Ammon's horn (tissue), 1 donor: Measurements from ENCODE around the gene HPRT1.
A peak's percentile ranks its signal among the peaks of the same experiment; 100 is the strongest.

ENCODE experiments used
- DNase-seq: peaks from one replicate; pipeline ENCODE4 v3.0.0-alpha.2; 2016; ENCODE audit warnings: low spot score

Gene HPRT1

DNA sequence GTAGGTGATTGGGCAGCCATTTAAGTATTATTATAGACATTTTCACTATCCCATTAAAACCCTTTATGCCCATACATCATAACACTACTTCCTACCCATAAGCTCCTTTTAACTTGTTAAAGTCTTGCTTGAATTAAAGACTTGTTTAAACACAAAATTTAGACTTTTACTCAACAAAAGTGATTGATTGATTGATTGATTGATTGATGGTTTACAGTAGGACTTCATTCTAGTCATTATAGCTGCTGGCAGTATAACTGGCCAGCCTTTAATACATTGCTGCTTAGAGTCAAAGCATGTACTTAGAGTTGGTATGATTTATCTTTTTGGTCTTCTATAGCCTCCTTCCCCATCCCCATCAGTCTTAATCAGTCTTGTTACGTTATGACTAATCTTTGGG, 16.3 kb downstream of the HPRT1 start:
- DNase-seq: no peak

GRCh38 chrX:134478374-134478773, 18.4 kb downstream of the HPRT1 start:
- DNase-seq: no peak

DNA sequence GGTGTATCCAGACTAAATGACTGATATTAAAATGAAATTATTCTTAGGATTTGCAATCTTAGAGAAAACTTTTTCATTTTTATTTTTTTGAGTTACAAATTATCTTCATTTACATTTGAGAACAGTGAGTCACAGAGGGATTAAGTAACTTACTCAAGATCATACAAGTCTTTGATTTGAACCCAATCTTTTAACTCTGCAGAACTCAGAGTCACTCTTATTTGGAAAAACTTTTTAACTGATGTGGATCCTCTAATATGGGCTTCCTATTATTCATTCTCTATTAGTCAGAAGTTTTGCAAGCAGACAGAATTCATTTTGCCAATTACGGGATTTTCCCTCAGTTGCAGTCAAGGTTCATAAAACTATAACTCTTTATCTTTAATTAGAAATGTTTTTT, 20.1 kb downstream of the HPRT1 start:
- no peak for DNase-seq

- DNase-seq: no peak
These were observed 21.4 kb downstream of the HPRT1 start for GRCh38 chrX:134481339-134481738.

- DNase-seq: no peak
These were observed 22.4 kb downstream of the HPRT1 start for GRCh38 chrX:134482371-134482770.

DNA sequence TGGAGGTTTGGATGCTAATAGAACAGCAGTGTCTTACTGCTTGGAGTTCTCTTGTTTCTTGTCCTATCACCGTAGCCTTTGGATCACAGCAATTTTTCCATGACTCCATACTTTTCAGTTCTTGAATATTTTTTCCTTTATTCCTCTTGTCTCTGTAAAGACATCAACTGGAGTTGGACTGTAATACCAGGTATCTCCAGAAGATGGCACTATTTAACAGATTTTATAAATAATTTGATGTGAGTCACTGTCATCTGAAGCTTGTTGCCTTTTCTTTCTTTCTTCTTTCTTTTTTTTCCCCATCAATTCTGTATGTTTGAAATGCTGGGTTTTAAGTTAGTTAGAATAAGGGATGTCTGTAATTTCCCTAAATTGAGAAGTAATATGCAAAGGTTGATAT, 24.1 kb downstream of the HPRT1 start:
- peak; percentile 2 for DNase-seq

DNA sequence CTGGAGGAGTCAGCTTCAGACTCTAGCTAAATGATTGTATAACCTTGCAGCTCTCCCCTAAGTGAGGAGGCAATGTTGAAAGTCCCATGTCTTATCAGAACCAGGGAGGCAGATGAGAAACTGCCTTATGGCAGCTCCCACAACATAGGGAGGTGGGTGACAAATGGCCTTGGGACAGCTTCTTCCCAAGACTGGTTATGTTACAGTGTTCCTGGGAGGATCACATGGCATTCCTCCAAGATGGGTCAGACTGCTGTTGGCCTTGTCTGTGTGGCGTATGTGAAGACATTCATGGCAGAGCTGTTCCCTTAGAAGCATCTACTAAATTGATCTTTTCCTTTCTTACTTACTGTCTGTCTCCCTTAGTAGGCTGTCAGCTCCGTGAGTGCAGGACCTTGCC, 42.0 kb downstream of the HPRT1 start:
- no peak for DNase-seq

DNA sequence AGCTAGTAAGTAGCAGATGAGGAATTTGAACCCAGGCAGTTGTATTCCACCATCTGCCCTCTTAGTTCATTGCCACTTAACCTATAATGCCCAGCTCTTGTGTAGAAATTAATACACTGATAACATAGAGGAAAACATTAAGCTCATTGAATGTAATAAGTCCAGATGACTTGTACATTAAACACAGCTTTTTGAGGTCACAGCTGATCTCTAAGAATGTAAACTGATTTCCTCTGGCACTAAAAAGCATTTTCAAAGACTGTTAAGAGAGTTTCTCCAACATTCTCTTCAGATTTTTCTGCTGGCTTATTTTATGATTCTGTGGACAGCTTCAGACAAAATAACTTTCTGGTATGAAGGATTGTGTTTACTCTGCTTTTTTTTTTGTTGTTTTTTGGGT, 42.7 kb downstream of the HPRT1 start:
- DNase-seq: no peak

DNA sequence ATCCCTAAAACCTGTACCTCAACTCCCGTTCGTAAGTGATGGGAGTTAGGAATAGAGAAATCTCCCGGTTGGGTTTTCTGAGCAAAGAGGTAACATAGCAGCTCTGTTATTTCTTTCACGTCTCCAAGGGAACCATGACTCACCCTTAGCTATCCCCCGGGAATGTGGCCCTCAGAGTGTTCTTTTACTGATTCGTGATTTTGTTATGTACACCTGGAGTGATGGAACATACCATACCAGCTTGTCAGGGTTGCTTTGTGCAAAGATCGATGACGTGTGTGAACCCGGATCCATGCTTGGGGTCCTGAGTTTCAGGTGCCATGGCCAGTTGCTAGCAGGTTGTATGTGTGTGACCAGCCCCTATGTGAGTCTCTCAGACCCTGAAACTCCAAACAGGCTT, 52.6 kb downstream of the HPRT1 start:
- DNase-seq: peak; percentile 2

GRCh38 chrX:134513091-134513490, 53.1 kb downstream of the HPRT1 start:
- DNase-seq: no peak

DNA sequence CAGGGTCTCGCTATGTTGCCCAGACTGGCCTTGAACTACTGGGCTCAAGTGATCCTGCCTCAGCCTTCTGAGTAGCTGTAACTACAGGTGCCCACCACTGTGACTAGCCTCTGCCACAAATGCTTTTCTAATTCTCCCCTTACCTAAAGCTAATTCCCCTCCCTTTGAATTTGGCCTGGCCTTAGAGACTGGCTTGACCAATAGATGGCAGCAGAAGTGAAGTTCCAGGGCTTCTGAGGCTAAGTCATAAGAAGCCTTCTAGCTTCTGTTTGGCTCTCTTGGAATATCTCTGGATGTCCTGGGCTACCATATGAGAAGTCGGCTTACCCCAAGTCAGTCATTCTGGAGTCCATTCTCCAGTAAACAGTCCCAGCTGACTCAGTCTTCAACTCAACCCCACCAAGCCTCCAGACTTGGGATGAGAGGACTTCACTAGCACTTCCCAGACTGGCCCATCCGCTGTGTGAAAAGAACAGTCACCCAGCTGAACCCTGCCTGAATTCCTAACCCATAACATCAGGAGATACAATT, 61.0 kb downstream of the HPRT1 start:
- peak; percentile 14 for DNase-seq

DNA sequence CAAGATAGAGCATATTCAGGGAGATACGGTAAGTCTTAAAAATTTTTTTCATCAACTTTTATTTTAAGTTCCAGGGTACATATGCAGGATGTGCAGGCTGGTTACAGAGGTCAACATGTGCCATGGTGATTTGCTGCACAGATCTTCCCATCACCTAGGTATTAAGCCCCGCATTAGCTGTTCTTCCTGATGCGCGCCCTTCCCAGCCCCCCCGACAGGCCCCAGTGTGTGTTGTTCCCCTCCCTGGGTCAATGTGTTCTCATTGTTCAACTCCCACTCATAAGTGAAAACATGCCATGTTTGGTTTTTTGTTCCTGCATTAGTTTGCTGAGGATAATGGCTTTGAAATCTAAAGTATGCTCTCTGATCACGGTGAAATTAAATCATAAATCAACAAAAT, 64.2 kb downstream of the HPRT1 start:
- DNase-seq: no peak

GRCh38 chrX:134525086-134525792, 65.3 kb downstream of the HPRT1 start:
- DNase-seq: no peak

DNA sequence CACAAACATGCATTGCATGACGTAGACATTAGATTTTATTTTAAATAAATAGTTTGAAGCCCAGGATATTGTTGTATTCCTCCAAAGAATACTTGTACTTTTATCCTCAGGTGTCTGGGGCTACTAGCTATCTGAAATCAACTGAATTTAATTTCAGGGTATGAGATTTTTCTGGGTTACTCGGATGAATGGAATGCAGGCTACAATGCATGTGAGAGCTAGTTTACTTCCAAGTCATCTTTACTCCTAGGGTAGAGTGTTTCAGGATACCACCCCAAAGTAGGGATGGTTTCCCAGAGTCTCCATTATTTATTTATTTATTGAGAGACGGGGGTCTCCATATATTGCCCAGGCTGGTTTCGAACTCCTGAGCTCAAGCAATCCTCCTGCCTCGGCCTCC, 66.4 kb downstream of the HPRT1 start:
- DNase-seq: no peak

DNA sequence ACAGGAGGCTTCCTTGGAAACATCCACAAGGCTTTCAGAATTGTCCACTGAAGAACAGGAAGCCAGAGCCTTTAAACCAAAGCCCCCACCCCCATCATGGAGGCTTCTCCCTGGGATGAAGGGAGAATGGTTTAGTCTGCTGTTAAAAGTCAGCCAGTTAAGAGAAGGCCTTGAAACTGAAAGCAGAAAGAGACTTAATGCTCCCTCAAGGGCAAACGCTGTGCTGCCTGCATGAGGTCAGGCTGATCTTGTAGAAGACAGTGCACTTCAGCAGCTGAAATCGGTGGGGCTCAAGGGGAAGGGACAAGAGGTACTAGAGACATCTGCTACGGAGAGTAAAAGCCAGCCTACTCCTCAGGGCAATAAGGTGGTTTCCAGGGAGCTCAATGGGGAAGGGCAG, 69.0 kb downstream of the HPRT1 start:
- no peak for DNase-seq

GRCh38 chrX:134529481-134529880, 69.5 kb downstream of the HPRT1 start:
- DNase-seq: no peak

GRCh38 chrX:134530845-134531244, 70.9 kb downstream of the HPRT1 start:
- no peak for DNase-seq

DNA sequence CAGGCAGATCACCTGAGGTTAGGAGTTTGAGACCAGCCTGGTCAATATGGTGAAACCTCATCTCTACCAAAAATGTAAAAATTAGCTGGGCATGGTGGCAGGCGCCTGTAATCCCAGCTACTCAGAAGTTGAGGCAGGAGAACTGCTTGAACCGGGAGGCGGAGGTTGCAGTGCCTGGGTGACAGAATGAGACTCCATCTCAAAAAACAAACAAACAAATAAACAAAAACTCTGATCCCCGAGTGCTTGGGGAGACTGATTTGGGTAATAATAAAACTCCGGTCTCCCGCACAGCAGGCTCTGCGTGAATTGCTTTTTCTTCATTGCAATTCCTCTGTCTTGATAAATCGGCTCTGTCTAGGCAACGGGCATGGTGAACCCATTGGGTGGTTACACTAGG, 73.4 kb downstream of the HPRT1 start:
- DNase-seq: no peak

DNA sequence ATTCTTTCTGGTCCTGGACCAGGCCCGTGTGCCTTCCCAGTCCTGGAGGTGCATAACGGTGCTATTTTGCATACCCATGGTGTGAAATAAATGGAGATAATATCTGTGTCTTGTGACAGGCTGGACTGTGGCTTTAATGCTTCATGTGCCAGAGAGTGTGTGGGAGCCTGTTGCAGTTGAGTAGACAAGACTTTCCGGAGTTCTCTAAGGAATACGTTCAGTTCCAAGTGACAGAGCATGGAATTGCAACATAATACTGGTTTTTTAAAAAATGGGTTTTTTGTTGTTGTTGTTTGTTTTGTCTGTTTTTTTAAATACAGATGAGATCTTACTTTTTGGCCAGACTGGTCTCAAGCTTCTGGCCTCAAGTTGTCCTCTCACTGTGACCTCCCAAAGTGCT, 74.0 kb downstream of the HPRT1 start:
- DNase-seq: no peak

DNA sequence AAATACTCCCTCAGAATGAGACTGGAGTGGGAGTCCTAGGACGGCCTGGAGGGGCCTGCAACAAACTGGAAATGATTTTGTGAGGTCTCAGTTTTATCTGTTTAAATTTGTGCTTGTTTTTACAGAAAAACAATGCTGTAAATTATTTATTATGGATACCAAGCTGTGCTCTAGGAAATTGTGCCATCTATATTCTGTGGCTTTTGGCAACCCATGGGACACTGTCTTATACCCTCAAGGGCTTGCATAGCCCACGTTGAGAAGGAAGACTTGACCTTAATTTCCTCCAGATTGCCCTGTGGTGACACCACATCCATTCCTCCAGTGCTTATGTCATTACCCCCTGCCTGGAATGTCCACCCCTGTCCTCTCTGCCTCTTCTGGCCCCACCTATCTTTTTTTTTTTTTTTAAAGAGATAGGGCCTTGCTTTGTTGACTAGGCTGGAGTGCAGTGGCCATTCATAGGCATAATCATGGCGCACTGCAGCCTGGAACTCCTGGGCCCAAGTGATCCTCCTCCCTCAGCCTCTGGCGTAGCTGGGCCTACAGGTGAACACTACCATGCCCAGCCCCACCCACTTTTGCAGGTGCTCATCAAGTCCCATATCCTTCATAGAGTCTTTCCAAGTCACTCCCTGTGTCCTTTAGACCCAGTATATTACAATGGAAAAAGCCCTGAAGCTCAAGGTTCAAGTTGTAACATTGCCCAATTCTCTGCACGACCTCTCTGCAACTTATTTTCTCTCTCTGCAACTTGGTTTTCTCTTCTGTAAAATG, 77.4 kb downstream of the HPRT1 start:
- DNase-seq: no peak

DNA sequence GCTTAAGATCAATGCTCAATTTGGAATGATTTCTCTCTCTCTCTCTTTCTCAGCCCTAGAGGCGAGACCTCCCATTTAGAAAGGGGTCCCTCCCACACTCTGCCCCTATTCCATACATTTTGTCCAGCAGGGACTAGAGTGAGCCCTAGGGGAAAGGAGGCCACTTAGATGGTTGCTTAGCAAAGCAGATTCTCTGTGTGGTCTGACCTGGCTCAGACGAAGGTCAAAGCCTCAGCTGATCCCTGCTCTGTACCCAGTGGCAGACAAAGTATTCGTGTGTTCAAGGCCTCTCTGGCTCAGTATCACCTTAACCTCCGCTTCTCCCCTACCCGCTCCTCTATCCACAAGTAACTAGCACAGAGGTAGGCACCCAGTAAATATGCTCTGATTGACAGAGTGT, 78.4 kb downstream of the HPRT1 start:
- DNase-seq: no peak

DNA sequence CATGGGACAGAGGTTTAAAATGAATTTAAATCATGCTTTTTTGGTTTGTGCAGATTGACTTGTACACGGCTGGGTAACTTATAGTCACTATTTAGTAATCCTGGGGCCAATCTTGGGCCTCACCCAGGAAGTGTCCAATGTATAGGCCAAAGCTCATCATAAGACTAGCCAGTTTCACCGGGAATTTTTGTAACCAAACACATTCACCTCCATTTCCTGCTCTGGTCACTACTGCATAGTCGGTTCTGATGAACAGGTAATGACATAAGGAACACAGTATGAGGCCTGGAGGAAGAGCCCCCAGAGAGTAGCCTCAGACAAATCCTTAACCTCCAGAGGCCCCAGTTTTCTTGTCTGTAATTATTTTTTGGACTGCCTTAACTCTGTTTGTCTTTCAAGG, 81.9 kb downstream of the HPRT1 start:
- DNase-seq: no peak

DNA sequence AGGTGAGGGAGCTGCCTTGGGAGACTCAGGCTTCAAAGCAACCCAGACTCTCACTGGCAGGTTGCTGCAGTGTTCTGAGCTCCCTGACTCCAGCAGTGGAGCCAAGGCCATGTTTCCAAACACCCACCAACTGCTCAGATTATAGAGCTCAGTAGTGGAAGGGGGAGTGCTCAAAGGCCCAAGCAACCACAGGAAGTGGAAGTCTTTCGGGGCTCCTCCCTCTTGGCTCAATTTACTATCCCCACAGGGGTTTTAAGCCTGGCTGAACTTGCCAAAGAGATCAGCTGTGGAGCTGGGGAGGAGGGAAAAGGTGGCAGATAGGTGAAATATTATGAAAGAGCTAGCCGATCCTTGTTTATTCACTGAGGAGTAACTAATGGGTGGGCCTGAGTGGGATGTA, 82.5 kb downstream of the HPRT1 start:
- DNase-seq: no peak

DNA sequence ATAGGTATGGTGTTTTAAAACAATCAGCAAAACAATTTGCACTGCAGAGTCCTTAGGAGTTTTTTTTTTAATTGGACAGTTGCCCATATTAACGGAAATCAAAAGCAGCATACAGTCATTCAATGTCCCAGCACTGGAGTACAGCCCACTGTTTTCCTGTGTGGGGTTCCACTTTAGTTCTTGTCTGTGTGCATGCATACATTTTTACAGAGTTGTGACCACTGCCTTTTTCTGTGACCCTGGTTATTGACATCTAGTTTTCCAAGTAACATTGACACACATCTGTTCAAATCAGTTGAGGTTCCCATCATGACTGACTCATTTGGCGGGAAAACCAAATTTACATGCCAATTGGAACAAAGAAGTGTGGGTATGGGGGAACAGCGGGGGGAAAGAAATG, 83.3 kb downstream of the HPRT1 start:
- DNase-seq: no peak
